Embryonic facial prominence (tissue), 1 donor: ENCODE results near the gene GRIA4.

Experiments used
- DNase-seq: peaks from one replicate; pipeline ENCODE4 v3.0.0-alpha.2; 2016; ENCODE audit errors: extremely low spot score

The GRIA4 gene

DNA sequence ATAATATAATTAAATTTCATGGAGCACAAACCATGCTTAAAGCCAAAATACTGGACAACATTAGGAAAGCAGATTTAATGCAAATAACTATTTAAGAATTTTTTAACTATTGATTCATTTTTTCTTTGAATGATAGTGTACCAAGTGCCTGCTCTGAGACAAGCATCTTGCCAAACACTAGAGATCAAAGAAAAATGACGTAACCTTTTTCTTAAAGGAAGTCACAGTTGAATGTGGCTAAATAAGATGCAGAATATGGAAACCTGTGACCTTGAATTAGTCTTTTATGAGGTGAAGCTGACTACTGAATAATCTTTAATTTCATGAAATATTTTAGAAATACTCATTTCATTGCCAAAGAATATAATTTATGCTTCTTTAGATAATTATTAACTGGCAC lies 308.2 kb downstream of the GRIA4 start:
- DNase-seq: no peak

DNA sequence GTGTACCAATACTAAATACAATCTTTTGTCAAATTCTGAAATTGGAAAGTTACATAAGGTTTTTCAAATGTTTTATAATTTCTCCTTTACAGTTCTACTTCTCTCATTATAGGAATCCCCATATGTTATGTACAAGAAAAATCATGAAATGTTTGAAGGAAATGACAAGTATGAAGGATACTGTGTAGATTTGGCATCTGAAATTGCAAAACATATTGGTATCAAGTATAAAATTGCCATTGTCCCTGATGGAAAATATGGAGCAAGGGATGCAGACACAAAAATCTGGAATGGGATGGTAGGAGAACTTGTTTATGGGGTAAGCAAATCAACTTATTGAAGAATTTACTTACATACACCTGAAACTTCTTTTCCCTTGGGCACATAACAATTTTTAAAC lies 308.7 kb downstream of the GRIA4 start:
- DNase-seq: no peak

DNA sequence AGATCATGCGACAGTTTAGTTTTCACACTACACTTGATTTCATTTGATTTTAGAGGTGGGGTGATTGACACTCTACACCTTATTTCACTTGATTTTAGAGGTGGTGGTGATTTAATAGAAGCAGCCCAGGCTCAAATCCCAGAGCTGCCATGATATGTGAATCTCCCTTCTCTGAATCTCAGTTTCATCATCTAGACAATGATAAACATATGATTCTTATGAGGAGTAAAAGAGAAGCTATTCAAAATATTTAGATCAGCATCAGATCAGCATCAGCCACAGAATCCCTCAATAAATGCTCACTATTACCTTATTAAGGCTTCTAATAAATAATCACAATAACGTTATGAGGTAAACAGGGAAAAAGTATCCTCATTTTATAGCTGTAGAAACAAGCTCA lies 313.4 kb downstream of the GRIA4 start:
- DNase-seq: no peak

DNA sequence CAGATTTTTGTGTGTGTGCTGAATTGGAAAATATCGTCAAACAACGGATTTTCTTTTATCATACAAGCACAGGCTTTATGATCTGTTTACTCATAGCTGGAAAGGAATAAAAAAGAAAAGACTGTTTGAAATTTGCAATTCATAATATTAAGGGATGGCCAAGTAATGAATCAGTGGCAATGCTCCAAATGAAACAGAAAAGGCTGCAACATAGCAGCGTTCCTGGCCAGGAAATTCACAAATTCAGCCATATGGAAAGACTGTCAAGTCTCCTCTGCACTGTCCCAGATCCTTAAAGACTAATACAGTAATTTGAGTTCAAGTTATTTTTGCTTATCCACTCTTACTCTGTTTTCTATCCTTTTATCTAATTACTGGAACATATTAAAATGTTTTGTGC lies 313.9 kb downstream of the GRIA4 start:
- no peak for DNase-seq

DNA sequence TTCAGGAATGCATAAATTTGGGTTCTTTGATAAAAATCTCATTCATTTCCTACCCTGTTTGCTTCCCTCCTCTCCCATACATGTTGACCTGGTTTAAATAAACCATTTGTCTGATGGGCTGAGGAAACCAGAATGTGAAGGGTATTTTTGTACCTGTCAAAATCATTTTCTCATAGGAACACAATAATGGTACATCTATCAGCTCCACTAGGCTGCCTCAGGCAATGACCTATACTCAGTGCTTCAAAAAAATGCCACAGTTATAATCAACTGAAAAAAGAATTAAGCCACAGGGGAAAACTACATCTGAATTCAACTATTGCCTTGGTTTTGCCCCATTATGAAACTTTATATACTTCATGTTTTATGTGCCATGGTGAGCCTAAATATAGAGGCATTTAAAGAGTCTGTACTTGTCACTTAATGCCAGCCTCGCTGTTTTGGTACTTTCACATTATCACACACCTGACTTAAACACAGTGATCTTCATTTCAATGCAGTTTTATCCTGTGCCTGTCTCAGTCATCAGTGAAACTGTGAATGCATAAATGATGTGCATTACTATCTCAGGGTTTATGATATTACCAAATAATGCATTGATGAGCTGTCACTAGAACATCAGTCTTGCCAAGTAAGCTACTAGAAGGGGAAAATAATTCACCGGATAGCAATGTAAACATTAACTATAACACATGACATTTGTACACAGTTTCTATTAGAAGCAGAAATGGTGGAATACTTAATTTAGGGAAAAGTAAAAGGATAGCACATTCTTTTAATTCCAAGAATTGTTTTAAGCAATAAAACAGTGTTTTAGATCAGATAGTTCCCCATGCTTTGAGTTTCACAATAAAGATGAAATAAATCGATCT lies 319.4 kb downstream of the GRIA4 start:
- DNase-seq: no peak

DNA sequence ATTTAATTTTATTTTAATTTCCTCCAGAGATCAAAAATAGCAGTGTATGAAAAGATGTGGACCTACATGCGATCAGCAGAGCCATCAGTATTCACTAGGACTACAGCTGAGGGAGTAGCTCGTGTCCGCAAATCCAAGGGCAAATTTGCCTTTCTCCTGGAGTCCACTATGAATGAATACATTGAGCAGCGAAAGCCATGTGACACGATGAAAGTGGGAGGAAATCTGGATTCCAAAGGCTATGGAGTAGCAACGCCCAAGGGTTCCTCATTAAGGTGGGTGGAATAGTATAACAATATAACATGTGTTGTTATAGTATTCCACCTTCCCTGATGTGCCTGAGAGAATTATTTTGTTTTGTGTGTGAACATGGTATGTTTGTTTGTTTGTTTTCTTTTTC lies 323.8 kb downstream of the GRIA4 start:
- no peak for DNase-seq

DNA sequence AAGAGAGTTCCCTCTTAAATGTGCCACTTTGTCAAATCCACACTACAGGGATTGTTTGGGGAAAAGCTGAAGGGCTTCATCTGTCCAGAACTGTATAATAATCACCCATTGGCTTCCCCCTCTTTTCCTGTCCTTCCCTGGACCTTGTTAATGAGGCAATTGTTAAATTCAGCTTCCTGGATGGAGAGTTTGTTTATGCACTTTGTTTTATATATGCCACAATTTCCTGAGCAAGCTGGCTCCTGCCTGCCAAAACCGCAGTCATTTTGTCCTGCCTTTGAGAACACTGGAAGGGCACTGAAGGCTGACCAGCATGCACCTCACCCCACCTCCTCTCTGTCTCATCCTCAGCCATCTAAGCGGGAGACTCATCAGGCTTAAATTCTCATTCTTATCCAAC lies 325.9 kb downstream of the GRIA4 start:
- DNase-seq: no peak

DNA sequence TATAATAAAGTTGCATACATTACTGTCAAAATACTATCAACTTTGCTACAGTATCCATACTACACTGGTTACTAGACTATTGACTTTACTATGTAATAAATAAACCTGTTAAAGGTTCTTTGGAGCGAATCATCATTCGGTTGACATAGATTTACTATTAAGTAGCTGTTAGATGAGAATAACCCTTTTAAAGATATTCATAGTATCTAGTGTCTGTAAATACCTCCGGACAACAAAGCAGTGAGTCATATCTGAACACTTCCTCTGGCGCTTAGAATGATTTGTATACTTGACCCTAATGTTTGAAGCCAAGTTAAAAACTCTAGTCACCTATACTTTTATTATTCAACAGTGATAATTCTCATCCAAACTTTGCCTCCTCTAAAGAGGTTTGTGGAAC lies 327.5 kb downstream of the GRIA4 start:
- no peak for DNase-seq

DNA sequence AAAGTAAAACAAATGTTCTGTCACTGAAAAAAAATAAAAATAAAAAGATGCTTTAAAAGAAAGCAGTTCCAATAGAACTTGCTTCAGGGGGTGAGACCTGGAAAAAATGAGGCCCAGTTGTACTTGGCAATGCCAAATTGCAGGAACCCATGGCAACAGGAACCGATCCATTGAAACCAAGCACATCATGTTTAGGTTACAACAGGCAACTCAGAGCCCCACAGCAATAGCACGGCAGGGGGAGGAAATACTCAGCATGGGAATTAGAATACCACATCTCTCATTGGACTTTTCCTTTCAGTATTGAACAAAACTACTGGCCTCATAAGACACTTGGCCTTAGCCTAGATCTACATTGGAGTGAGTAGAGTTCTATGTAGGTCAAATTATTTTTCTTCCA lies 327.9 kb downstream of the GRIA4 start:
- DNase-seq: no peak

DNA sequence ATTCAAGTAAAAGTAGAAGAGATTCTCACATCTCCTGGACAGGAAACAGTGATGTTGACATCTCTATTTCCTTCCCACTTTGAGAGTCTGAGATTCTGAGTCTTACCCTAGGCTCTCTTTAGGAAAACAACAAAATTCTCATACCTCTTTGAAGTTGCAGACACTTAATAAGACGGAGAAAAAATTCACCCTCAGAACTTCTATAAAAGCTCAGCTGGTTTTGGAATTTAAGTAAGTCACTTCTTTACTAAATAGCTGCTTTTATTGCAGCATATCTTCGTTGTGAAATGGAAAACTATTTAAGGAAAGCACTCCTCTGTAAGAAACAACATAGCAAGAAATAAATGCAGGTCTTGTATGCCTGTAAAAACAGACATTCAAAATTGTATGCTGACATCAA lies 333.0 kb downstream of the GRIA4 start:
- no peak for DNase-seq

DNA sequence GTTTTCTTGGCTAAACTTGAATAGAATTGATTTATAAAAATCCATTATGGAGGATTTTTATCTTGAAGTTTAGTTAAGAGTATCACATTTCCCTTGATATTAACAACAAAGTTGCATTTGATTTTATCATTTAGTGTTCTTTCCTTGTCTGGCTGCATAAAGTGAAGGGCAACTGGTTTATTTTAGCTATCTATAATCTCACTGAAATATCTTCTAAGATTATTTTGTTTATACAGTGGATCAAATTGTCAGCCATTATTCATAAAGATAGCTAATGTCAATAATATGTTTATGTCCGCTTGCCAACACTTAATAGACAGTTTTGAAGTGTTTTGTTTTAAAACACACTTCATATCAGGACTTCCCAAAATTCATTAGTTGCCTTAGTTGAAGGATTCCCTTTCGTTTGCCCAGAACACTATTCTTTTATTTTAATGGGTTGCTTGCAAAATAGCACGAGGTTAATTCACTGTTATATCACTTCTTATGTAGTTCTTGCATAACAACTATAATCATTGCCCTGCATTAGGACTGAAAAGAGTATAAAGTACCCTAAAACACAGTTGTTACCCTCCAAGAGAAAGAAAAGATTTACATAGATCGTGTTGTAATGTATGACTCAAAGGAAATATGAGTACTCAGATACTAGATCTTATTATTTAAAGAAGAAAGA lies 339.2 kb downstream of the GRIA4 start:
- no peak for DNase-seq

DNA sequence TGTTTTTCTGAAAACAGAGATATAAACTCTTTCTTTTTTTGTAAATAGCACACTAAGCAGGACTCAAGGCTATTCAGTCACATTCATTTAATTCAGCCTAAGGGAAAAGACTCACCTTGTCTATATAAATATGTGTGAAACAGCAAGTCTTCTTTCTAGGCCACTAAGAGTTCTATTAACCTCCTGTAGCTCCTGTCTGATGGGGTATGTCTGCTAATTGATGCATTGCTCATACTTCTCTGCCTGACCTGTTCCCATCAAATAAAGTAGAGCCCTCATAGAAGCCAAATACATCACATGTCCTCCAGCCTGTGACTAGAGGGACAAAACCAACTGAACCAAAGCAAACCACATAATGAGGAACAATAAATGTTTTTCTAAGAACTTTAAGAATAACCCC lies 344.0 kb downstream of the GRIA4 start:
- DNase-seq: no peak

DNA sequence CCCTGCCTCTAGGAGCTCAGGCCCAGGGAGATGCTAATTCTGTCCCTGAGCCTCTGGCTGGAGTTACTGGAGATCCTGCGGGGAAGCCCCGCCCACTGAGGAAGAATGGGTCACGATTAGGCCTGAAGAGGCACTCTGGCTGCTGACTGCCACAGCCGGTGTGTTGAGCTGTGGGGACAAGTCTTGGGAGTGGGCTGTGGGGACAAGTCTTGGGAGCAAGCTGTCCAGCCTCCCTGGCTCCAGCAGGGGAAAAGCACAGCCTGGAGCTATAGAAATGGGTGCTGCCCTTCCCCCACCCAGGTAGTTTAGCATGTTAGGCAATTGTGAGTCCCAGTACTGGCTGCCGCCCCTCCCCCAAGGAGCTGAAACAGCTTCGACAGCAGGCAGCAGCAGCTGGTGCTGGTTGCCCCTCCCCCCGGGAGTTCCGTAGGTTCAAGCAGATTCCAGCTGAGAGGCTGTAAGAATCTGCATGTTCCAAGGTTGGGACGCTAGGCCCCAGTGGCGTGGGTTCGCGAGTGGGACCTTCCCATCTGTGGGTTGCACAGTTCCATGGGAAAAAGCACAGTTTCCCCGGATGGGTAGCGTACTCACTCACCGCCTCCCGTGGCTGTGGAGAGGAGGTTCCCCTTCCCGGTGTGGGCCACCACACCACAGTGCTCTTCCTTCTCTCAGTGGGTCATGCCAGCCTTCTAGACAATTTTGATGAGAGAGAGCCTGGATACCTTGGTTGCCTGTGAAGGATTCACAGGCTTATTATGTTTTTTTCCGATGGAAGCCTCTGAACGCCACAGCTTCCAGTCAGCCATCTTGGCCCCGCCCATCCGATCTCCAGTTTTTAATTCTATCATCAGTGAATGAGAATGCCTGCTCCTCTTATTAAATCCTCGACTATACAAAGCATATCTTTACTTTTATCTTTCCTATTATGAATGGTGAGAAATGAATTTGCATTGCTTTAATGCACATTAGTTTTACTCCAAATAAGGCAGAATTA lies 350.7 kb downstream of the GRIA4 start:
- DNase-seq: no peak

DNA sequence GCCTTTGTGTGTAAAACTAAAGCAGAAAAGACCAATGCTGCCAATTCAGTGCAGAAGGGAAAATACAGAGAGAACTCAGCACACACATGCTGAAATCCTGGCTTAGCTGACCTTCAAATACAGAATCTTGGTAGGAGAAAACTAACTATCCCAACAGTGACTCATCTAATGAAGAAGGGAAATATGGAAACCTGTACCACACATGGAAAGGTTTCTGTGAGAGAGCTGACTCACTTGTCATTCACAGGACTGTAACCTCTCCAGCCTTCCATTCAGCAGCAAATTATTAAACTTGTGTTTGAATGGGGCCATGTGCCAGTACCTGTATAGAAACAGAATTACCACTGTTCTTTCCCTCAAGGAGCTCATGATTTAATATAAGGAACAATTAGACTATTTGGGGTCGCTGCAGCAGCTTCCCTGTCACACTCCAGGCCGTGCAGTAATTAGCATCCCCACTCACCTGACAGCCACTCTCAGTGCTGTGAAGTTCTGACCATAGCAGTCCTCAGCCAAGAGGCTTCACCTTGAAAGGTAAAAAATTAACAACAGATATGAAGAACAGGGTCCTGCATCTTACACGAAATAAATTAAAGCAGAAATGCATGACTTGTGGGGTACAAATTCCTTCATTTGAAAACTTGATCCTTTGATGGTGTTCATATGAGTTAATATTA lies 358.3 kb downstream of the GRIA4 start:
- DNase-seq: no peak

DNA sequence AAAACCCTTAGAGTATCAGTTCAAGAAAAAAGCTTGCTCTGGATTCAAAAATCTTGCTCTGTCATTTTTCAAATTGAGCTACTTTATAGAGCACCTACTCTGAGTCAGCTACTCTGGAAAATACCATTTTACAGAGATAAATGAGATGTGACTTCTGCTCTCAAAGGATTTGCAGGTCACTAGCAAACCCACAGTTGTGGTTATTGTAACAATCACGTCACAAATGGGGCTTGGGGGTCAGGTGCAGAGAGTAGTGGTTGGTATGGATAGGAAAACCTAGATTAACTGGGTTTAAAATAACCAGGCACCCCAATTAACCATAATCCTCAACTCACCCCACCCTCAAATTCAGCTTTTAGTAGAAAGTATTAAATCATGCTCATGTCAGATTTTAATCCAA lies 359.9 kb downstream of the GRIA4 start:
- no peak for DNase-seq

DNA sequence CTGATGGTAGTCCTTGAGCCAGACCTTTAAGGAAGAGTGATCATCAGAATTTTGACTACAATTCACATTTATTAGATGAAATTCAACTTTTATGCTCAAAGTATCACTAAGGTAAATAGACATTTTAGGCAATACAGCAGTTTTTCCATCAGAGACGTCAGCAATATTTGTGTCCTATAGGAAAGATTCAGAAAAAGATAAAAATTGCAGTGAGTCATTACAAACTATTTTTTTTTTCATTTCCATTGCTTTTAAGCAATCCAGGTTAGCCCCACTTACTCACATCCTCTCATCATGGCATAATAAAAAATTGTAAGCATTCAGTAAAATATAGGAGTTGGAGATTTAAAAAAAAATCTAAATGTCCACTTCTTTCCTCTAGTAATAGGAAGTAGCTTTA lies 365.3 kb downstream of the GRIA4 start:
- DNase-seq: no peak

DNA sequence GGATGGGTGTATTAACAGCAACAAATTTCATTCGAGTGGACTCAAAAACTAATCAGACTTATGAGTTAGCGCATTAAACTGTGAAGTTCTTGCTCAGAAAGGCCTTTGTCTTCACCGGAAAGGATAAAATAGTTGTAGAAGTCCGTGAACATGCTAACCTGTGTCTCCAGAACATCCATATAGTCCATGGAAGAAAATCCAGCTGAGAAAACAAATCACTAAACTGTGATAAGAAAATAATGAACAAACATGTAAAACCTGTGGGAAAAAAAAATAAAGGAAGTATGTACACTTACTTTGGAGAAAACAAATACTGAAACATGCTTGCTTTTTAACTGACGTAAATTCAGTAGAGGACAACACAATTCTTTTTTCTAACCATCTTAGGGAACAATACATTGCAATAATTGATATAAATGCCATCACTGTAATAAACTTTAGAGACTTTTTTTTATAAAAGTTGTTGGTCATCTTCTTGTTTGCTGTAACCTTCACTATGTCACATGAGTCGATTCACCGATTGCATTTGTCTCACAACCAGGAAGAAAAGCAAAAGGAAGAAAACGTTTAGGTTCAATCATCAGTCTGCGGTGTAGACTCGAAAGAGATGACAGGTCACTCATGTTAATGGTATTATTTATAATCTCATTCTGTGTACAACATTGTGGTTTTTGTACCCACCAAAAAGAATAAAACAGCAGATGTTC lies 370.3 kb downstream of the GRIA4 start:
- DNase-seq: no peak

DNA sequence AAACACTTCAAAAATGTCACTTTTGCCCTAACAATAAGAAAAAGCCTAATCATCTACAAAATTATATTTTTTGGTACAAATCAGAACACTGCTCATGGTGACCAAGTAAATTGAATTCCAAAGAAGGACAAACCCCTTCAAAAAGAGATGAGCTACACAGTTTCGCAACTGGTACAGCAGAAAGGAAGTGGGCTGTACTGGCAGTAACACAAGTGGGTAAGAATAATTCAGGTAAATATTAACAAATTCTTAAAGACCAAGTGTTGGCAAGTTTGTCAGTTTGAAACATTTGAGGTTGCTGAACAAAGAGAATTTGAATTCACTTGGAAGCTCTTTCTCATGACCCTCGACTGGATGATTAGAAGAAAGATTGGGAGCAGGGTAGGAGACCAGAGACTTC lies 376.7 kb downstream of the GRIA4 start:
- DNase-seq: no peak

DNA sequence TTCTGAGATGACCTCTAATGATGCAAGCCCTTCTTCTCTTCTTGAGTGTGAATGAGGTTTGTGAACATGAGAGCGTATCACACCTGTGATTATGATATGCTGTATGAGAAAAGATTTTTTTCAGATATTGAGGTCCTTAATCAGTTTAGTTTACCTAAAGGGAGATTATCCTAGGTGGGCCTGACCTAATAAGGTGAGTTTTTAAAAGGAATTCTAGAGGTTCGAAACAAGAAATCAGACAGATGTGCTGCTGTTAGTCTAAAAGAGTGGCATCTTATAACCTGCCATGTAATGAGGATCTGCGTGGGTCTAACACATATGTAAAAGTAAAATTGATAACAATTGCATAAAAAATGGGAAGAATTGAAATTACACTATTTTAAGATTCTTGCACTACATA lies 378.3 kb downstream of the GRIA4 start:
- no peak for DNase-seq

DNA sequence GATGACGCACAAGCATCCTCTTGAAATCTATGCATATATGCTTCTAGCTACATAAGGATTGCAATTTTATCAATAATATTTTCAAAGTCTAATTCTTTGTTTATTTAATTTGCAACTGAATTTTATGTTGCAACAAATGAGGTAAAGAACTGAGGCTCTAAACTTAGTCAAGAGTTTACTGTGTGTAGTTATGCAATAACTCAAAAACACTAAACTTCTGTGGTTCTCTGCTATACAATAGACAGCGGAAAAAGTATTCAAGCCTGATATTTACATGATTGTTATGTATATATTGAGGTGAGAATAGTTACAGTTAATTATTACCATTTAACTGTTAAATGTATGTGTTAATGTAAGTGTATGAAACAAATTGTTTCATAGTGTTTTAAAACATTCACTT lies 379.3 kb downstream of the GRIA4 start:
- no peak for DNase-seq

DNA sequence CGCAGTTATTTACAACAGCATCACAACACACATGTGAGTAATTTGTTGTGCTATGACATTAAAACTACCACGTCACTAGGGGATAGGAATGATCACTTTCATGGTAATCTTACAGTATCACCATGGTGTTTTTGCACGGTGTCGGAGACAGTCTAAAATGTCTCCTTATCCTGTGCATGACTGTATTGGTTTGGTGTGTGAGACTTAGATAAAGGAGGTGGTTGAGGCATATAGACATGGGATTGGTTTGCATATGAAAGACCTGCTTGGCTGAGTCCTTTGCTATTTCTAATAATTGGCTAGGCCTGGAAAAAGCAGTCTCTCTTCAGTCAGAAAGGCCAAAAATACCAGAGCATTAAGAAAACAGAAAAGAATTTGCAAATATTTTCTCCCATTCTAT lies 382.0 kb downstream of the GRIA4 start:
- no peak for DNase-seq
